ENCODE results near the gene TMEM271. TPM values are rescaled to one million over a fixed set of nuclear protein-coding genes. Genes with fewer than 3 reads are reported as not detected.

TMEM271 gene
- total RNA-seq, 4 donors from 2014 or later: not detected

GRCh38 chr4:581181-581580 lies 5.1 kb upstream of the TMEM271 start:
- no peak overlapping the region for H3K4me3 ChIP-seq
- H3K27ac ChIP-seq: no peak overlapping the region
- H3K36me3 ChIP-seq: no peaks in the 10 kb centered on the region
- peaks cover 0 to 12% (median 0%) of the 10 kb centered on the region in 3 donors for H3K9me3 ChIP-seq
- no peaks in the 10 kb centered on the region for H3K4me1 ChIP-seq
- ATAC-seq: no peak
- no peak for TF ChIP-seq POLR2A (IDR thresholded peaks at IDR 0.05)
- TF ChIP-seq CTCF (IDR thresholded peaks at IDR 0.05 in 4 of 5, conservative IDR thresholded peaks at IDR 0.05 in 1 of 5): no peak
- in situ Hi-C loops (cut with MboI; ENCODE audit: low sequenced_read_pairs in 4 of 4) (no loop called here), intact Hi-C loops (cut with DNase I; ENCODE audit: low total_unique reads) (no loop called here)
- peaks cover 23 to 29% (median 23%) of the 10 kb centered on the region in 3 donors for H3K27me3 ChIP-seq
- no peak for DNase-seq

DNA sequence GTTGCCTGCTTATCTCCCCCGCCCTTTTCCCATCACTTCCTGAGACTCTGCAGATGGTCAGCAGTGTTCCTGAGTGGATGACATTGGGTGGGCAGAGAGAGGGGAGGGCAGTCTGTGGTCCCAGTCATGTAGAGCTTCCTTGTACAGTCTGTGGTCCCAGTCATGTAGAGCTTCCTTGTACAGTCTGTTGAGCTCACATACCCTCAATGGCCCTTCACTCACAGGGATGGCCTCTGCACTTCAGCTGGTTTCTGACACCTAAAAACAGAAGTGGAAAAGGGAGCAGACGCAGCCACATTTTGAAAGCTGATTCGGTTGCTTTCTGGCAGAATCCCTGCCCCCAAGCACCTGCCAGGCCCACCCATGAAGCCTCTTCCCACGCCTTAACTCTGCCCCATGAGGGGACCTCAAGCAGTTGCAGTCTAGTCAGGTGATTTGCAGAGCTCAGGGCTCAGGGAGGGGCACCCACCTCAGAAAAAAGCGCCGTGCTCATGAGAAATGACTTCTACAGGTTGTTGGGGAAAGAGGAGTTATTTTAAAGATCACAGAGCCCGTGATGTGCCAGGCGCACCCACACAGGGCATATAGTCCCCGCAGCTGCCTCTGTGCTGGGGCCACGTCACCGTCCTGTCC lies 3.6 kb upstream of the TMEM271 start:
- Histone ChIP-seq H3K4me3 (no peak overlapping the region), H3K36me3 (no peaks in the 10 kb centered on the region), H3K4me1 (no peaks in the 10 kb centered on the region), H3K9me3 (peaks cover 0 to 12% (median 0%) of the 10 kb centered on the region in 3 donors), H3K27me3 (peaks cover 25 to 32% (median 26%) of the 10 kb centered on the region in 3 donors), H3K27ac (no peak overlapping the region)
- ATAC-seq (no peak), DNase-seq (no peak)
- TF ChIP-seq POLR2A (IDR thresholded peaks at IDR 0.05) (no peak), CTCF (IDR thresholded peaks at IDR 0.05 in 4 of 5, conservative IDR thresholded peaks at IDR 0.05 in 1 of 5) (no peak)
- in situ Hi-C loops (cut with MboI; ENCODE audit: low sequenced_read_pairs in 4 of 4) (no loop called here), intact Hi-C loops (cut with DNase I; ENCODE audit: low total_unique reads) (no loop called here)

GRCh38 chr4:578451-579443 lies 2.7 kb upstream of the TMEM271 start:
- no peaks in the 10 kb centered on the region for H3K4me1 ChIP-seq
- no peaks in the 10 kb centered on the region for H3K36me3 ChIP-seq
- H3K4me3 ChIP-seq: no peak overlapping the region
- intact Hi-C loops (cut with DNase I; ENCODE audit: low total_unique reads) (no loop called here), in situ Hi-C loops (cut with MboI; ENCODE audit: low sequenced_read_pairs in 4 of 4) (no loop called here)
- DNase-seq: no peak
- TF ChIP-seq CTCF (IDR thresholded peaks at IDR 0.05 in 4 of 5, conservative IDR thresholded peaks at IDR 0.05 in 1 of 5) (no peak), POLR2A (IDR thresholded peaks at IDR 0.05) (no peak)
- ATAC-seq: no peak
- peaks cover 0 to 9% (median 0%) of the 10 kb centered on the region in 3 donors for H3K9me3 ChIP-seq
- peaks cover 32 to 41% (median 35%) of the 10 kb centered on the region in 3 donors for H3K27me3 ChIP-seq
- no peak overlapping the region for H3K27ac ChIP-seq

GRCh38 chr4:577499-578450 lies 1.7 kb upstream of the TMEM271 start:
- DNase-seq (no peak), ATAC-seq (no peak)
- peaks cover 38 to 49% (median 44%) of the 10 kb centered on the region in 3 donors for H3K27me3 ChIP-seq
- H3K4me1 ChIP-seq: no peaks in the 10 kb centered on the region
- in situ Hi-C loops (cut with MboI; ENCODE audit: low sequenced_read_pairs in 4 of 4): no loop called here
- H3K27ac ChIP-seq: no peak overlapping the region
- intact Hi-C loops (cut with DNase I; ENCODE audit: low total_unique reads): no loop called here
- H3K36me3 ChIP-seq: no peaks in the 10 kb centered on the region
- no peak overlapping the region for H3K4me3 ChIP-seq
- no peaks in the 10 kb centered on the region for H3K9me3 ChIP-seq
- no peak for TF ChIP-seq POLR2A (IDR thresholded peaks at IDR 0.05)
- TF ChIP-seq CTCF (IDR thresholded peaks at IDR 0.05 in 4 of 5, conservative IDR thresholded peaks at IDR 0.05 in 1 of 5): no peak

All from gastrocnemius medialis (tissue), 4 donors.